Measurements from ENCODE around the gene GJB4. TPM values are rescaled to one million over a fixed set of nuclear protein-coding genes. Genes with fewer than 3 reads are reported as not detected.
A peak's percentile ranks its signal among the peaks of the same experiment; 100 is the strongest.
"Not testable (repeated sequence)": the region's sequence is repeated elsewhere in the genome, so short reads cannot be mapped to it uniquely, and the experiment has no call there.

Gene GJB4
- total RNA-seq, 1 experiment from 2014 or later = 0.44 TPM

DNA sequence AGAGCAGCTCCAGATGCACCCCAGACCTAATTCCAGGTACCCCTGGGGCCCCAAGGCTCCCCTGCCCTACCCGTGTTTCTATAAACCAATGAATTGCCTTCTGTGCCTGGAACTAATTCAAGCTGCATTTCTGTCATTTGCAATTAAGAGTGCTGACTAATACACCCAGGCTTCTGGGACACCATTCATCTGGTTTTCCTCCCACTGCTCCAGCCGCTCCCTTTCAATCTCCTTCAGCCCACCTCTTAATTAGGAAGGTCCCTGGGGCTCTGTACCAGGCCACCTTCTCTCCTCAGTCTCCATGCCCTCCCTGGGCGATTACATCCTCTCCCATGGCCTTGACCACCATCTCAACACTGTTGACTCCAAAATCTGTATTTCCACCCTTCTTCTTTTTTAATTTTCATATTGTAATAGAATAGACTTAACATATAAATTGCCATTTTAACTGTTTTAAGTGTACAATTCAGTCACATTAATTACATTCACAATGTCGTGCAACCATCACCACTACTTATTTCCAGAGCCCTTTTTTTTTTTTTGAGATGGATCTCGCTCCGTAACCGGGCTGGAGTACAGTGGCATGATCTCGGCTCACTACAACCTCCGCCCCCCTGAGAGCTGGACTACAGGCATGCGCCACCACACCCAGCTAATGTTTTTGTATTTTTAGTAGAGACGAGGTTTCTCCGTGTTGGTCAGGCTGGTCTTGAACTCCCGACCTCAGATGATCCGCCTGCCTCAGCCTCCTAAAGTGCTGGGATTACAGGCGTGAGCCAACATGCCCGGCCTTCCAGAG, 12.2 kb downstream of the GJB4 start:
- DNase-seq (ENCODE audit: low read depth) = no peak
- in situ Hi-C loops (cut with HindIII; ENCODE audit: low pct_unique_long_range_greater_than_20kb, low sequenced_read_pairs) = no loop called here

DNA sequence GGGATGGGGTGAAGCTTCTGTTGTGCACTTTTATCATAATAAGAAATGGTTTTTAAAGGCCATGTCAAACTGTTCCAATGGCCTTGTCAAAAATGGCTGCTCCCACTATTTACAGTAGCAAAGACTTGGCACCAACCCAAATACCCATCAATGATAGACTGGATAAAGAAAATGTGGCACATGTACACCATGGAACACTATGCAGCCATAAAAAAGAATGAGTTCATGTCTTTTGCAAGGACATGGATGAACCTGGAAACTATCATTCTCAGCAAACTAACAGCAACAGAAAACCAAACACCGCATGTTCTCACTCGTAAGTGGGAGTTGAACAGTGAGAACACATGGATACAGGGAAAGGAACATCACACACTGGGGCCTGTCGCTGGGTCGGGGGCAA, 13.6 kb downstream of the GJB4 start:
- DNase-seq (ENCODE audit: low read depth); in situ Hi-C loops (cut with HindIII; ENCODE audit: low pct_unique_long_range_greater_than_20kb, low sequenced_read_pairs): not testable (repeated sequence)

DNA sequence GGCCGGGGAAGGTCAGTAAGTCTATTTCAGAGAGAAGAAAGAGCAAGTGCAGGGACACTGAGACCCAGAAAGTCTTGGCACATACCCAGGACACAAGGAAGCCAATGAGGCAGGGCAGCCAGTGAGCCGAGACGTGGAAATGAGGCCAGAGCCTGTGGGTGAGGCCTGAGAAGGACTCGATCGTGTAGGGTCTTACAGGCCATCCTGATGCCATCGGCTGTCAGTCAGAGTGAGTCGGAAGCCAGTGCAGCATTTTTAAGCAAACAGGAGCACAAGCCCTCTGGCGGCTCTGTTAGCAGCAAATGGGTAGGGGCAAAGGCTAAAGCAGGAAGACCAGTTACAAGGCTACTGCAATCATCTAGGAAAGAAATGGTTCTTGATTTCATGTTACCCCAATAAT, 15.4 kb downstream of the GJB4 start:
- in situ Hi-C loops (cut with HindIII; ENCODE audit: low pct_unique_long_range_greater_than_20kb, low sequenced_read_pairs) = no loop called here
- no peak for DNase-seq (ENCODE audit: low read depth)

DNA sequence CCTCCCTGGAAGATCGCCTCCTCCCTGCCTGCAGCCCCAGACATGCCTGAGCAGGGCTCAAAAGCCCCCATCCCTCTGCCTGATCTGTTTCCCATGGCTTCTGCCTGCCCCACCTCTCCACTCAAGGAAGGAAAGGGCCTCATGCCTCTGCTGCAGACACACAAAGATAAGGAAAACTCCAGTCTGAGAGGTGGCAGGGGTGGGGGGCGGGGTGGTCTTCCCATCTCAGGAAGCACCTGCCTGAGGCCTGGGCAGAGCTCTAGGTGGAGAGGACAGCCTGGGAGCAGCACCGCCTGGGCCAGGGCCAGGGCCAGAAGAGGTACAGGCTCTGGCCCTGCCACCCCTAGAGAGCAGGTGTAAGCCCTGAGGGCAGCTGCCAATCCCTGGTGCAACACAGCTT, 17.4 kb downstream of the GJB4 start:
- no peak for DNase-seq (ENCODE audit: low read depth)
- in situ Hi-C loops (cut with HindIII; ENCODE audit: low pct_unique_long_range_greater_than_20kb, low sequenced_read_pairs) = no loop called here

DNA sequence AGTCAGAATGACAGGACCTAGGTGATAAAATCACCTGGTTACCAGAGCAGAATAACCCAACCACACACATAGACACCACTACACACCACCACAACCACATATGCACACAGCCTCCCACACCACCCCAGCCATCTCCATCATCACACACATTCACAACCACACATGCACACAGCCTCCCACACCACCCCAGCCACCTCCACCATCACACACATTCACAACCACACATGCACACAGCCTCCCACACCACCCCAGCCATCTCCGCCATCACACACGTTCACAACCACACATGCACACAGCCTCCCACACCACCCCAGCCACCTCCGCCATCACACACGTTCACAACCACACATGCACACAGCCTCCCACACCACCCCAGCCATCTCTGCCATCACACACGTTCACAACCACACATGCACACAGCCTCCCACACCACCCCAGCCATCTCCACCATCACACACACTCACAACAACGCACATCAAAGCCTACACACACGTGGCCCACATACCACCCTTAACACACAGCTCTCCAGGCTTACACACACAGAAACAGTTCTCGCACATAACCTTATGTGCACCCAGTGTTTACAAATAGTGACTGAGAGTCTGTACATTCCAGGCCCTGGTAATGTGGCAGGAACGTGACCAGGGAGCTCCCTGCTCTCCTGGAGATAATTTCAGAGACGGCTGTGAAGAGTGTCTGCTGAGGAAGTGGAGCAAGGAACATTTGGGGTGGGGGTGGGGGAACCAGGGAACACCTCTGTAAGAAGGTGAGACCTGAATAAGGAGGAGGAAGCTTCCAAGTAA, 18.2 kb downstream of the GJB4 start:
- in situ Hi-C loops (cut with HindIII; ENCODE audit: low pct_unique_long_range_greater_than_20kb, low sequenced_read_pairs) = no loop called here
- DNase-seq (ENCODE audit: low read depth) = no peak

DNA sequence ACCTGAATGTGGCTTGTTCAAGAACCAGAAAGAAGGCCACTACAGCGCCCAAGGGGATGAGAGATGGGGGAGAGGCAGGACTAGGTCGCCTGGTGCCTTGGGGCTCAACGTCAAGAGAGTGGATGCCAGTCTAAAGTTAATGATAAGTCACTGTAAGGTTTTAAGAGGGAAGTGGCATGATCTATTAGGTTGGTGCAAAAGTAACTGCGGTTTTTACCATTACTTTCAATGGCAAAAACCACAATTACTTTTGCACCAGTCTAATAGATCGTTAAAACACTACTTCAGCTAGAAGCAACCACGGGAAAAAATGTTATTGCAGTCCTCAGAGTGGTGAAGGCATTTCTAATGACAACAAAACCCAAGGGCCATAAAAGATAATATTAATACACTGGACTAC, 18.8 kb downstream of the GJB4 start:
- DNase-seq (ENCODE audit: low read depth) = no peak
- in situ Hi-C loops (cut with HindIII; ENCODE audit: low pct_unique_long_range_greater_than_20kb, low sequenced_read_pairs) = no loop called here

DNA sequence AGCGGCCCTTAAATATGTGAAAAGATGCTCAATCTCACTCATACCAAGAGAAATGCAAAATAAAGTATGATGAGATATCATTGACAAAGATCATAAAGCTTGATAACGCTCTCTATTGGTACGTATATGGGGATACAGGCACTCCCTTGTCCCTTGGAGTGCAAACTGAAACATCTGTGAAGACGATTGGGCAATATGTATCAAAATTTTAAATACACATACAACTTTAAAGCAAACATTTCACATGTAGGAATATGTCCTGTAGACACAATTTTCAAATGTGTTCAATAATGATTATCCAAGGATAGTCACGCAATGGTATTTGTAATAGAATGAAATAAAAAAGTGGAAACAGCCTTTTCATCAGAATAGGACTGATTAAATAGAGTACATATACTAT, 19.5 kb downstream of the GJB4 start:
- DNase-seq (ENCODE audit: low read depth) = no peak
- in situ Hi-C loops (cut with HindIII; ENCODE audit: low pct_unique_long_range_greater_than_20kb, low sequenced_read_pairs) = no loop called here

DNA sequence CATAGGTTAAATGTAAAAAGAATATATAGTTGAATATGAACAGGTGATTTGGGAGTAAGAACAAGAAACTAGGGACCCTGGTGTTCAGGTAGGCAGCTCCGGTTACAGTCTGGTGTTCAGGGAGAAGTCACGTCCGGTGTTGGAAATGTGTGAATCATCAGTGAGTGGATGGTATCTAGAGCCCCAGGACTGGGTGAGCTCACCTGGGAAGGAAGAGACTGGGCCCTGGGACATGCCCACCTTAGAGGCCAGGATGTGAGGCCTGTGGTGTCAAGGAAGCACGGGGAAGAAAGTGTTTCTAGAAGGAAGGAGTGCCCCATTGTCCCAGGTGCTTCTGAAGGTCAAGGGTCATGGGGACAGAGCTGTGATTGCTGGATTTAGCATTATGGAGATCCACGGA, 20.0 kb downstream of the GJB4 start:
- no peak for DNase-seq (ENCODE audit: low read depth)
- in situ Hi-C loops (cut with HindIII; ENCODE audit: low pct_unique_long_range_greater_than_20kb, low sequenced_read_pairs) = no loop called here

DNA sequence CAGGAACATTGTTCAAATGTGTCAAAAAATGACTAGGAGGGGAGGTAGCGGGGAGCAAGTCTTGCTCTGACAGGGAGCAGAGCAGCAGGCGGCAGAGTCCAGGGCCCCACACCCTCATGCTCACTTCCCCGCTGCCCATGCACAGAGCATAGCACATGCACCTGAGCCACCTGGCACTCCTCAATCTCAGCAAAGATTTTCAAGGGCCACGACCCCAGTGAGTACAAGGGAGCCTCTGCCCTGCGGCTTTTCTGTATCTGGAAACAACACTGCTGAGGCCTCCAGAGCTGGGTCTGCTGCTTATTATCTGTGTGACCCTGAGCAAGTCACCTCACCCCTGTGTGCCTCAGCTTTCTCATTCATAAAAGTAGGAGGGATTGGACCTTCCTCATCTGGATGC, 20.4 kb downstream of the GJB4 start:
- no peak for DNase-seq (ENCODE audit: low read depth)
- in situ Hi-C loops (cut with HindIII; ENCODE audit: low pct_unique_long_range_greater_than_20kb, low sequenced_read_pairs) = no loop called here

DNA sequence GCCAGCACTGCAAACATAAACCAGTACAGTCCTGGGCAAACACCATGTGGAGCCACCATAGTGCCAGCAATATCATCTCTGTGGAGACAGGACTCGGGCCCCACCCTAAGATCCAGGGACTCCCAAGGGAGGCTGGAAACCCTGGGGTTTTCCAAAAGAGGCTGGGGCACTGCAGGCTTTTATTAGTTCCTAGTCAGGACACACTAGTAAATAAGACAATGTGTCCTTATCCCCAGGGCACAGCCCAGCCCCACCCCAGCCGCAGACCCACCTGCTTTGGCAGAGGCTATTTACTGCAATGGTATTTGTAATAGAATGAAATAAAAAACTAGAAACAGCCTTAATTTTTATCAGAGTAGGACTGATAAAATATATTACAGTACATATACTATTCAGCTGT, 21.0 kb downstream of the GJB4 start:
- in situ Hi-C loops (cut with HindIII; ENCODE audit: low pct_unique_long_range_greater_than_20kb, low sequenced_read_pairs) = no loop called here
- DNase-seq (ENCODE audit: low read depth) = no peak

DNA sequence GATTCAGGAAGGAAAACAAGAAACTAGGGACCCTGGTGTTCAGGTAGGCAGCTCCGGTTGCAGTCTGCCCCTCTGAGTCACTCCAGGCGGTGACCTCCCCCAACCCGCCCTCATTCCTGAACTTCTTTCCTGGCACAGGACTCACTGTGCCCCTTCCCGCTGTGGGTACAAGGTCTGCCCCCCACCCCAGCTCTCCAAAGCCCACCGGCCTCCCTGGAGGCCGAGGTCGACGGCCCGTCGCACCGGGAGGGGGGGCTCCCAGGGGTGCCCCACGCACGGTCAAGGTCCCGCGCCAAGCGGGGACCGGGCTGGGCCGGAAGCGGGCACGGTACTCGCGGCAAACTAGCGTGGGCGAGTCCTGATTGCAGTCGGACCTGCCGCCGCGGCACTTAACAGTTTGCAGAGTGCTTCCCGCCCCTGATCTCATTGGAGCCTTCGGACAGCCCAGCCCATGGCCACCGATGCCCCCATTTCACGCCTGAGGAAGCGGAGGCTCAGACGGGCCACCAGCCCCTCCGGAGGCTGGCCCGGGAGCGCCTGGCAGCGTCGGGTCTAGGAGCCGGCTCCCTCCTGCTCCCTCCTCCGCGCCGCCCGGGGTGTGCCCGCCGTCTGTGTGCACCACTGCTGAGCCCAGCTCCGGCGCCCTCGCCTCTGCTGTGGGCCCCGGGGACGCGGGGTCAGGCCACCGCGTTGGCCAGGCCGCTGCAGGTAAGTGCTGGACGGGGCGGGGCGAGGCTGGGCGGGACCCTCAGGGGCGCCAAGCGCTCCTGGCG, 21.7 kb downstream of the GJB4 start, which contains the start of gene GJB3:
Gene GJB3, plus strand, starts transcription at position 144 of the 773 bp plus-strand sequence. CDS start 3,549 bp downstream, outside the sequence.
- in situ Hi-C loops (cut with HindIII; ENCODE audit: low pct_unique_long_range_greater_than_20kb, low sequenced_read_pairs) = no loop called here
- no peak for DNase-seq (ENCODE audit: low read depth)

DNA sequence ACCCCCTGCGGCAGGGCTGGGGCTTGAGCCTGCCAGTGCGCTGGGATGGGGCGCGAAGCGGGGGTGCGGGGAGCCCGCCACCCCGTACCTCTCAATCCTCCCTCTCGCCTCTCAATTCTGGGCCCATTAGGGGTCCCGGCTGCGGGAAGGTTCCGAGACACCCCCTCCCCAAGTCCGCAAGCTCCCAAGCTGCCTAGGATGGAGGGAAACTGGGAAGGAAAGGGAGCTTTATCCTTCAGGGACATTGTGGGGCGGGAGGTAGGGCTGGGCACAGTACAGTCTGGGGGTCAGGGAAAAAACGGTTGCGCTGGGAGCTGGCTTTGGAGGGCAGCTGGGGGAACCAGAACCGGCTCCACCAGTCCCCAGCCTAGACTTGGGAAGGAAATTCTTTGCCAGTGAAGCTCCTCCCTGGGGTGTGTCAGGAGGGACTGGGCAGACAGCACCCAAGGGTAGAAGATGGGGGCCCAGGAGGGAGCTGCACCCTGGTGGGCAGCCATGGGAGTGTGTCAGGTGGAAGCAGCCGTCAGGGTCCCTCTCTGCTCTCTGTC, 22.4 kb downstream of the GJB4 start:
- no peak for DNase-seq (ENCODE audit: low read depth)
- in situ Hi-C loops (cut with HindIII; ENCODE audit: low pct_unique_long_range_greater_than_20kb, low sequenced_read_pairs) = no loop called here

DNA sequence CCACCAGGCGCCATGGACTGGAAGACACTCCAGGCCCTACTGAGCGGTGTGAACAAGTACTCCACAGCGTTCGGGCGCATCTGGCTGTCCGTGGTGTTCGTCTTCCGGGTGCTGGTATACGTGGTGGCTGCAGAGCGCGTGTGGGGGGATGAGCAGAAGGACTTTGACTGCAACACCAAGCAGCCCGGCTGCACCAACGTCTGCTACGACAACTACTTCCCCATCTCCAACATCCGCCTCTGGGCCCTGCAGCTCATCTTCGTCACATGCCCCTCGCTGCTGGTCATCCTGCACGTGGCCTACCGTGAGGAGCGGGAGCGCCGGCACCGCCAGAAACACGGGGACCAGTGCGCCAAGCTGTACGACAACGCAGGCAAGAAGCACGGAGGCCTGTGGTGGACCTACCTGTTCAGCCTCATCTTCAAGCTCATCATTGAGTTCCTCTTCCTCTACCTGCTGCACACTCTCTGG, 25.2 kb downstream of the GJB4 start:
- in situ Hi-C loops (cut with HindIII; ENCODE audit: low pct_unique_long_range_greater_than_20kb, low sequenced_read_pairs) = no loop called here
- DNase-seq (ENCODE audit: low read depth) = no peak

DNA sequence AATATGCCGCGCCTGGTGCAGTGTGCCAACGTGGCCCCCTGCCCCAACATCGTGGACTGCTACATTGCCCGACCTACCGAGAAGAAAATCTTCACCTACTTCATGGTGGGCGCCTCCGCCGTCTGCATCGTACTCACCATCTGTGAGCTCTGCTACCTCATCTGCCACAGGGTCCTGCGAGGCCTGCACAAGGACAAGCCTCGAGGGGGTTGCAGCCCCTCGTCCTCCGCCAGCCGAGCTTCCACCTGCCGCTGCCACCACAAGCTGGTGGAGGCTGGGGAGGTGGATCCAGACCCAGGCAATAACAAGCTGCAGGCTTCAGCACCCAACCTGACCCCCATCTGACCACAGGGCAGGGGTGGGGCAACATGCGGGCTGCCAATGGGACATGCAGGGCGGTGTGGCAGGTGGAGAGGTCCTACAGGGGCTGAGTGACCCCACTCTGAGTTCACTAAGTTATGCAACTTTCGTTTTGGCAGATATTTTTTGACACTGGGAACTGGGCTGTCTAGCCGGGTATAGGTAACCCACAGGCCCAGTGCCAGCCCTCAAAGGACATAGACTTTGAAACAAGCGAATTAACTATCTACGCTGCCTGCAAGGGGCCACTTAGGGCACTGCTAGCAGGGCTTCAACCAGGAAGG, 25.8 kb downstream of the GJB4 start:
- DNase-seq (ENCODE audit: low read depth) = no peak
- in situ Hi-C loops (cut with HindIII; ENCODE audit: low pct_unique_long_range_greater_than_20kb, low sequenced_read_pairs) = no loop called here

DNA sequence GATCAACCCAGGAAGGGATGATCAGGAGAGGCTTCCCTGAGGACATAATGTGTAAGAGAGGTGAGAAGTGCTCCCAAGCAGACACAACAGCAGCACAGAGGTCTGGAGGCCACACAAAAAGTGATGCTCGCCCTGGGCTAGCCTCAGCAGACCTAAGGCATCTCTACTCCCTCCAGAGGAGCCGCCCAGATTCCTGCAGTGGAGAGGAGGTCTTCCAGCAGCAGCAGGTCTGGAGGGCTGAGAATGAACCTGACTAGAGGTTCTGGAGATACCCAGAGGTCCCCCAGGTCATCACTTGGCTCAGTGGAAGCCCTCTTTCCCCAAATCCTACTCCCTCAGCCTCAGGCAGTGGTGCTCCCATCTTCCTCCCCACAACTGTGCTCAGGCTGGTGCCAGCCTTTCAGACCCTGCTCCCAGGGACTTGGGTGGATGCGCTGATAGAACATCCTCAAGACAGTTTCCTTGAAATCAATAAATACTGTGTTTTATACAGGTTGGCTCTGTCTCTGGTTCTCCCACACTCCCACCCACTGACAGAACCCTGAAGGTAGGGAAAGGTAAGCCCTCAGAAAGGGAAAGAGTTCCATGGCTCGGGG, 26.4 kb downstream of the GJB4 start:
- in situ Hi-C loops (cut with HindIII; ENCODE audit: low pct_unique_long_range_greater_than_20kb, low sequenced_read_pairs) = no loop called here
- DNase-seq (ENCODE audit: low read depth) = no peak

DNA sequence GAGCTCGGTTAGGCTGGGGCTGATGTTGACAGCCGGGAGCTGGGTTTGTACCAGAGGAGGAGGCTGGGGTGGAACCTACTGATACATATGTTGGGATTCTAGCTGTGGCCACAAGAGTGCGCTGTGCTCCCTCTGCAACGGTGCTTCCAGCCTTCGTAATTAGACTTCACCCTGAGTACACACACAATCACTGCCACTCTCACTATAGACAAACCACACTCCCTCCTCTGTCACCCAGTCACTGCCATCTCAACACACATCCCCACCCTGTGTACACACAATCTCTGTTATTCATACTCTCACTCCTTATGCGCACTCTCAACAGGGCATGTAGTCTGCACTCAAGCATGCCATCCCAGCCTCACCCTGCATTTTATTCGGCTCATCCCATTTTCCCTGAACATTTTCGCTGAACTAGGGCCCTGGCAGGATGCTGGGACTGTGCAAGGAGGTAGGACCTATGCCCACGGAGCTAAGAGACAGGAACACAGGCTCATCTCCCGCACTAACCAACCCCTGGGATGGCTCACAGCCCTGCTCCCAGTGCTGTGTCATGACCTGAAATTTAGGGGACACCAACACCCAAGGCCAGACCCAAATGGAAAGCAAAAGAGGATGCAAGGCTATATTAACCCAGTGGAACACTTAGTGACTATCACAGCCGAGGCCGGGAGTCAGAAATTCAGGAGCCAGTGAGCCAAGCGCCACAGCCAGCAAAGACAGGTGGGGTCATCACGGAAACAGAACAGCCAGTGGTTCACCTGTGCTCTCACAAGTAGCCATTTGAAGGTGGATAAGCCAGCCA, 27.2 kb downstream of the GJB4 start:
- DNase-seq (ENCODE audit: low read depth) = peak; percentile 47
- in situ Hi-C loops (cut with HindIII; ENCODE audit: low pct_unique_long_range_greater_than_20kb, low sequenced_read_pairs) = no loop called here

Measured in Caki2 (cell line).